Tibial nerve (tissue), 4 donors: ENCODE results near the gene PIEZO2. TPM values are rescaled to one million over a fixed set of nuclear protein-coding genes. Genes with fewer than 3 reads are reported as not detected.

Experiments
- DNase-seq, 2 donors: peaks; one replicate each; pipeline ENCODE4 v3.0.0-alpha.2; 2019; ENCODE audit warnings: low spot score in 2 of 2
- H3K27ac ChIP-seq, 4 donors: fragments of 200-600 bp; sonication (generic) in 3 of 4; one replicate each; pipeline ENCODE4 v1.5.1; 2017 to 2019; ENCODE audit warnings: mild to moderate bottlenecking in 1 of 4
- H3K27me3 ChIP-seq, 2 donors: fragments of 200-600 bp; sonication (generic) in 1 of 2; one replicate each; pipeline versions ENCODE4 v1.5.1 to v1.6.0; 2017 to 2019
- H3K36me3 ChIP-seq, 3 donors: fragments of 200-600 bp; sonication (generic); one replicate each; pipeline ENCODE4 v1.5.1; 2018 to 2019
- H3K4me1 ChIP-seq, 4 donors: fragments of 200-600 bp; sonication (generic) in 3 of 4; one replicate each; pipeline ENCODE4 v1.5.1; 2017 to 2019
- H3K4me3 ChIP-seq, 4 donors: fragments of 200-600 bp; sonication (generic) in 3 of 4; one replicate each; pipeline ENCODE4 v1.5.1; 2017 to 2019; ENCODE audit warnings: mild to moderate bottlenecking in 1 of 4, moderate library complexity in 1 of 4
- H3K9me3 ChIP-seq, 4 donors: fragments of 200-600 bp; sonication (generic) in 3 of 4; one replicate each; pipeline ENCODE4 v1.5.1; 2017 to 2019
- EP300 ChIP-seq, 2 donors: sonication (generic); formaldehyde crosslinking; IDR thresholded peaks; one replicate each; pipeline ENCODE4 v1.6.1; 2017; ENCODE audit warnings: antibody characterized with exemption in 2 of 2, mild to moderate bottlenecking in 1 of 2
- POLR2A ChIP-seq, 2 donors: fragments of 450-650 bp; IDR thresholded peaks; one replicate each; pipeline ENCODE4 v1.6.1; 2017; ENCODE audit warnings: antibody characterized with exemption in 2 of 2, mild to moderate bottlenecking in 2 of 2, moderate library complexity in 2 of 2
- WGBS, 2 donors: methylation state at CpG; one replicate each; pipeline ENCODE4 v1.1.5; 2018; 5-methylcytosine and 5-hydroxymethylcytosine counted together
- total RNA-seq, 4 donors: library from RNA; depleted of rRNA; stranded (reverse); fragments of >200 nt; gene quantifications; one replicate each; pipeline ENCODE4 v1.1.0, GENCODE V29; 2016
- TF ChIP-seq, protein P1 (sequence below), 5 experiments: fragments of 200-600 bp in 3 of 5; fragments of 450-650 bp in 2 of 5; sonication (generic) in 3 of 5; IDR thresholded peaks; one replicate each; pipeline ENCODE4 v1.5.1; 2016 to 2019; ENCODE audit warnings: antibody characterized with exemption in 5 of 5, mild to moderate bottlenecking in 3 of 5, moderate library complexity in 2 of 5

Gene PIEZO2
- total RNA-seq, 4 donors from 2014 or later = 17.0 to 27.7 (median 22.3) TPM

DNA sequence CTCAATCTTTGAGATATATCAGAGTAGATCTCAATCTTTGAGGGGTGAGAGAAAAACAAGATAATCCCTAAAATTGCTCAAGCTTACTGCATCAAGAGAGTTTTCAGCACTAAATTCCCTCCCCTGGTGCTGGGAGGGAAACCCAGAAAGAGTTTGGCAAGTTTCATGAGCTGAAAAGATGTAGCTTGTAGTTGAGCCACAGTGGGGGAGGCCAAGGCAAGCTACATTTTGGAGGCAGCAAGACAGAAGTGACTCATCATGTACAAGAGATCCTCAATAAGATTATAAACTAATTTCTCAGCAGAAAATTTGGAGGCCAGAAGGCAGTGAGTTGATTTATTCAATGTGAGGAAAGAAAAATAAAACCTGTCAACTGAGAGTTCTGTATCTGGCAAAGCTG lies 308.2 kb downstream of the PIEZO2 start:
- Histone ChIP-seq H3K36me3 (no peaks in the 10 kb centered on the region), H3K4me3 (no peak overlapping the region), H3K9me3 (no peaks in the 10 kb centered on the region), H3K27me3 (no peaks in the 10 kb centered on the region), H3K27ac (no peak overlapping the region), H3K4me1 (no peaks in the 10 kb centered on the region)
- DNase-seq = no peak
- TF ChIP-seq POLR2A (IDR thresholded peaks at IDR 0.05) (no peak), EP300 (IDR thresholded peaks at IDR 0.05) (no peak)
- TF ChIP-seq, protein P1, sequence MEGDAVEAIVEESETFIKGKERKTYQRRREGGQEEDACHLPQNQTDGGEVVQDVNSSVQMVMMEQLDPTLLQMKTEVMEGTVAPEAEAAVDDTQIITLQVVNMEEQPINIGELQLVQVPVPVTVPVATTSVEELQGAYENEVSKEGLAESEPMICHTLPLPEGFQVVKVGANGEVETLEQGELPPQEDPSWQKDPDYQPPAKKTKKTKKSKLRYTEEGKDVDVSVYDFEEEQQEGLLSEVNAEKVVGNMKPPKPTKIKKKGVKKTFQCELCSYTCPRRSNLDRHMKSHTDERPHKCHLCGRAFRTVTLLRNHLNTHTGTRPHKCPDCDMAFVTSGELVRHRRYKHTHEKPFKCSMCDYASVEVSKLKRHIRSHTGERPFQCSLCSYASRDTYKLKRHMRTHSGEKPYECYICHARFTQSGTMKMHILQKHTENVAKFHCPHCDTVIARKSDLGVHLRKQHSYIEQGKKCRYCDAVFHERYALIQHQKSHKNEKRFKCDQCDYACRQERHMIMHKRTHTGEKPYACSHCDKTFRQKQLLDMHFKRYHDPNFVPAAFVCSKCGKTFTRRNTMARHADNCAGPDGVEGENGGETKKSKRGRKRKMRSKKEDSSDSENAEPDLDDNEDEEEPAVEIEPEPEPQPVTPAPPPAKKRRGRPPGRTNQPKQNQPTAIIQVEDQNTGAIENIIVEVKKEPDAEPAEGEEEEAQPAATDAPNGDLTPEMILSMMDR (IDR thresholded peaks at IDR 0.05) = no peak

DNA sequence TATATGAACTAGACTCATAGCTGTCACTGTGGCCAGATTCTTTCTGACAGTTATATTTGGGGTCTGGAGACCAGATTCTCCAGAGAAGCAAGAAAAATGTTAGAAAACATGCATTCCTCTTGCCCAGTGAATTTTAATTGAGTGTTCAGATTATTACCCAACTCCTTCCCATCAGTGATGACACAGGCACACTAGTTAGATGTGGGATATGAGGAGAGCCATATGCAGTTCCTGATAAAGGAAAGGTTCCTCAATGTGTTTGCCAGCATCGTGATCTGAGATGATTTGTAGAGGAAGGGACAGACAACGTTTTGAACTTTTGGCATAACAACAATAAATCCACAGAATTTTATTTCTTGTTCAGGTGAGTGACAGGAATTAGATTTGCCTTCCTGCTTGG lies 308.6 kb downstream of the PIEZO2 start:
- Histone ChIP-seq H3K4me1 (no peaks in the 10 kb centered on the region), H3K9me3 (no peaks in the 10 kb centered on the region), H3K4me3 (no peak overlapping the region), H3K36me3 (no peaks in the 10 kb centered on the region), H3K27me3 (no peaks in the 10 kb centered on the region), H3K27ac (no peak overlapping the region)
- 51 to 63% methylated on average over 2 of the region's 2 CpGs for WGBS, 2 donors
- TF ChIP-seq EP300 (IDR thresholded peaks at IDR 0.05) = no peak
- no peak for TF ChIP-seq POLR2A (IDR thresholded peaks at IDR 0.05)
- TF ChIP-seq, protein P1 (IDR thresholded peaks at IDR 0.05) = no peak
- DNase-seq = no peak

DNA sequence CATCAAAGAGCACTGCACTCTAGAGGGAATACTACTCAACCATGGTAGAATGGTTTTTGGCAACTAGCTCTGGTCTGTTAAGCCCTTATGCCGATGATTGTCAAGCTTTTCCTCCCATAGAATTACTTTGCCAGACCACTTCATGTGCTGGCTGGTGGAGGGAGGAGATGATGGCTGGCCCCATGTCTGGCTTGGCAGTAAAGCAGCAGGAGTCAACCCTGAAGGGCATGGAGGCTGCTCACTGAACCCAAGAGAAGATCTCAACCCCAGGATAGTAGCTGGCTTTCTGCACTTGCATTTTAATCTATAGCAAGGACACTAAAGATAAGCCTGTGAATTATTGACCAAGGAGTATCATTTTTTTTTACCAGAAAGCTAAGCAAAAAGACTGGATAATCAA lies 309.9 kb downstream of the PIEZO2 start:
- Histone ChIP-seq H3K4me1 (no peaks in the 10 kb centered on the region), H3K27ac (no peak overlapping the region), H3K4me3 (no peak overlapping the region), H3K27me3 (no peaks in the 10 kb centered on the region), H3K36me3 (no peaks in the 10 kb centered on the region), H3K9me3 (no peaks in the 10 kb centered on the region)
- no peak for DNase-seq
- TF ChIP-seq POLR2A (IDR thresholded peaks at IDR 0.05) (no peak), EP300 (IDR thresholded peaks at IDR 0.05) (no peak)
- TF ChIP-seq, protein P1 (IDR thresholded peaks at IDR 0.05) = no peak
- 46 to 77% methylated on average over 1 of the region's 1 CpG for WGBS, 2 donors

DNA sequence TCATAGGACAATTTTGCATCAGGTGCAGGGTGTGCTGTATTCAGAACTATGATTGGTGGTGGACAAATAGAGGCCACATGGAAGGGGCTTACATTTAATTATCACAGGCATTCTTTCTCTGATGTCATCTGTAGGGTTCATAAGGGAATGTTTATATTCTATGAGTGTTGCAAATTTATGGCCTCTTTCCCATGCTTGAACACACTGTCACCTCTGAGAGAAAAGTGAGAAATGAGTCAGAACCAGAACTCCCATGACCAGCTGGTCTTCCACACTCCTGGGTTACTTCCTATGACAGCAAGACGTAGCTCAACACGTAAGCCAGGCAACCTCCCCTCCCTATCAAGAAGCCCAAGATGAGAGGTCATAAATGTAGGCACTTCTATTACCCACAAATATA lies 310.8 kb downstream of the PIEZO2 start:
- H3K27ac ChIP-seq = no peak overlapping the region
- DNase-seq = no peak
- H3K4me3 ChIP-seq = no peak overlapping the region
- TF ChIP-seq EP300 (IDR thresholded peaks at IDR 0.05) (no peak), POLR2A (IDR thresholded peaks at IDR 0.05) (no peak)
- TF ChIP-seq, protein P1 (IDR thresholded peaks at IDR 0.05) = no peak
- no peaks in the 10 kb centered on the region for H3K9me3 ChIP-seq
- H3K27me3 ChIP-seq = no peaks in the 10 kb centered on the region
- 86 to 91% methylated on average over 2 of the region's 2 CpGs for WGBS, 2 donors
- H3K36me3 ChIP-seq = no peaks in the 10 kb centered on the region
- peaks cover 0 to 3% (median 0%) of the 10 kb centered on the region in 4 donors for H3K4me1 ChIP-seq

DNA sequence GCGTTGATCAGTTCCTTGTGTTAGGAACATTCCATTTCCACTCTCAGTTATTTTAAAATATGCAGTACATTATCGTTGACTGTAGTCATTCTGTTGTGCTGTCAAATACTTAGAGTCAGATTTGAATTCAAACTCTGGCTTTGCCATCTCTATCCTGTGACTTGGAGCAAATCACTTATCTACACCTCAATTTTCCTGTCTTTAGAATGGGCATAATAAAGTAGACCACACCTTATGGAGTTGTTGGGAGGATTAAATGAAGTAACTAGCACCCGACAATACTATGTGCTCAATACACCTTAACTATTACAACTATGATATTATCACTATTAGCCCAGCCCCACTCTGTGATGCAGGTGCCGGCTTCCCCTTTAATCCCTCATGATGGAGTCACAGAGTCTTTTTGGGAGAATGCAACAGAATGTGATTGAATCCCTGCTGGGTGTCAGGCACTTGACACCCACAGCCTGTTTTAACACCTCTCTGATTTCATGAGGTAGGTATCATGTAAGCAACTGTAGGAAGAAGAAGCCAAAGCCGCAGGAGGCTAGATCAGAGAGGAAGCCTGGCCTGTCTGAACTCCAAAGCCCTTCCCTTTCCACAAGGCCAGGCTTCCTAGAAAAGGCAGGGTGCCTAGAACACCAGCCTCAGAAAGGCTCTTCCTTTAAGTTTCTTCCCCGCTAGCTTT lies 315.1 kb downstream of the PIEZO2 start:
- no peak for DNase-seq
- peaks cover 0 to 4% (median 0%) of the 10 kb centered on the region in 4 donors for H3K4me1 ChIP-seq
- no peaks in the 10 kb centered on the region for H3K27me3 ChIP-seq
- H3K9me3 ChIP-seq = peaks cover 0 to 5% (median 0%) of the 10 kb centered on the region in 4 donors
- no peaks in the 10 kb centered on the region for H3K36me3 ChIP-seq
- no peak overlapping the region for H3K27ac ChIP-seq
- 84 to 85% methylated on average over 6 of the region's 6 CpGs for WGBS, 2 donors
- H3K4me3 ChIP-seq = no peak overlapping the region
- TF ChIP-seq EP300 (IDR thresholded peaks at IDR 0.05) (no peak), POLR2A (IDR thresholded peaks at IDR 0.05) (no peak)
- TF ChIP-seq, protein P1 (IDR thresholded peaks at IDR 0.05) = no peak
